Measurements from ENCODE around the gene HIVEP2.
"Not testable (repeated sequence)": the region's sequence is repeated elsewhere in the genome, so short reads cannot be mapped to it uniquely, and the experiment has no call there.

Gene HIVEP2, protein sequence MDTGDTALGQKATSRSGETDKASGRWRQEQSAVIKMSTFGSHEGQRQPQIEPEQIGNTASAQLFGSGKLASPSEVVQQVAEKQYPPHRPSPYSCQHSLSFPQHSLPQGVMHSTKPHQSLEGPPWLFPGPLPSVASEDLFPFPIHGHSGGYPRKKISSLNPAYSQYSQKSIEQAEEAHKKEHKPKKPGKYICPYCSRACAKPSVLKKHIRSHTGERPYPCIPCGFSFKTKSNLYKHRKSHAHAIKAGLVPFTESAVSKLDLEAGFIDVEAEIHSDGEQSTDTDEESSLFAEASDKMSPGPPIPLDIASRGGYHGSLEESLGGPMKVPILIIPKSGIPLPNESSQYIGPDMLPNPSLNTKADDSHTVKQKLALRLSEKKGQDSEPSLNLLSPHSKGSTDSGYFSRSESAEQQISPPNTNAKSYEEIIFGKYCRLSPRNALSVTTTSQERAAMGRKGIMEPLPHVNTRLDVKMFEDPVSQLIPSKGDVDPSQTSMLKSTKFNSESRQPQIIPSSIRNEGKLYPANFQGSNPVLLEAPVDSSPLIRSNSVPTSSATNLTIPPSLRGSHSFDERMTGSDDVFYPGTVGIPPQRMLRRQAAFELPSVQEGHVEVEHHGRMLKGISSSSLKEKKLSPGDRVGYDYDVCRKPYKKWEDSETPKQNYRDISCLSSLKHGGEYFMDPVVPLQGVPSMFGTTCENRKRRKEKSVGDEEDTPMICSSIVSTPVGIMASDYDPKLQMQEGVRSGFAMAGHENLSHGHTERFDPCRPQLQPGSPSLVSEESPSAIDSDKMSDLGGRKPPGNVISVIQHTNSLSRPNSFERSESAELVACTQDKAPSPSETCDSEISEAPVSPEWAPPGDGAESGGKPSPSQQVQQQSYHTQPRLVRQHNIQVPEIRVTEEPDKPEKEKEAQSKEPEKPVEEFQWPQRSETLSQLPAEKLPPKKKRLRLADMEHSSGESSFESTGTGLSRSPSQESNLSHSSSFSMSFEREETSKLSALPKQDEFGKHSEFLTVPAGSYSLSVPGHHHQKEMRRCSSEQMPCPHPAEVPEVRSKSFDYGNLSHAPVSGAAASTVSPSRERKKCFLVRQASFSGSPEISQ (N-terminal part only)

DNA sequence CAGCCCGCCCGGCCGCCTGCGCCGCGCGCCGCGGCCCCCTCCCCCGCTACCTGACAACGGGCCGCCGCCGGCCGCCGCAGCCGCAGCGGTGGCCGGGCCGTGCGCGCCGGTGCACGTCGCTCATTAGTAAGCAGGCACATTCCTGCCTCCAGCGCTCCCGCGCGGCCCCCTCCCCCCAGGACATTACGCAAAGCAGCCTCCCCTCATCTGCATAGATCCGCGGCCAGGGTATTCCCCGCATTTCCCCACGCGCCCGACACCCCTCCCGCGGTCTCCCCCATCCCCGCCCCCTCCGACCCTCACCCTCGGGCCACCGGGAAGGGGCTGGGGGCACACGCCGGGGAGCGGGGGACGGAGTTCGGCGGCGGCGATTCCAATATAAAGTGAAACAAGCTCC is at the start of gene HIVEP2:
HIVEP2 (minus strand) TSS at position 128 of the 397 bp plus-strand sequence. CDS start 170,438 bp downstream, outside the sequence.
- no peak for FAIRE-seq

DNA sequence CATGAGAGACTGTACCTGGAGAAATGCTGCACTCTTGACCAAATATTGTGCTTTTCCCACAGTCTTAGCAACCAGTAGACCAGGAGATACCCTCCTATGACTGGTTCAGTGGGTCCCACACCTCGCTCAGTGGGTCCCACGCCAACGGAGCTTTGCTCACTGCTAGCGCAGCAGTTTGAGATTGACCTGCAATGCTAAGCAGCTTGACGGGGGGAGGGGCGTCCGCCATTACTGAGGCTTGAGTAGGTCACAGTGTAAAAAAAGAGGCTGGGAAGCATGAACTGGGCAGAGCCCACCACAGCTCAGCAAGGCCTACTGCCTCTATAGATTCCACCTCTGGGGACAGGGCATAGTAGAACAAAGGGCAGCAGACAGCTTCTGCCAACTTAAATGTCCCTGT is 49.0 kb upstream of the HIVEP2 start:
- no peak for FAIRE-seq

DNA sequence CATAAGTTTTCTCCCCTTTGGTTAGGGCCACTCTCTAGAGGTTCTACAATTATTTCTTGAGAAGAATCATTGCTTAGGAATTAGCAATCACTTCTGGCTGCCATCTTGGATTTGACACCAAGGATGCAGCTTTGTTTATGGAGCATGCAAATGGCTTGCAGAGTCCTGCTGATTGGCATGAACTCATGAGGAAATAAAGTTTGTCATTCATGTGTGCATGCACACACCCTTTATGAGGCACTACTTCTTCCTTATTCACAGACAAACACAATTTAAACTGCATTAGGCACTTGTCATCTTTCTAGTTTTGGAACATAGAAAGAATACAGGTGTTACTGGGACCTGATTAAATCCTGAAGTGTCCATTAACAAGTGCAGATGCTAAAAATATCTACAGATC is 42.5 kb upstream of the HIVEP2 start:
- no peak for FAIRE-seq

DNA sequence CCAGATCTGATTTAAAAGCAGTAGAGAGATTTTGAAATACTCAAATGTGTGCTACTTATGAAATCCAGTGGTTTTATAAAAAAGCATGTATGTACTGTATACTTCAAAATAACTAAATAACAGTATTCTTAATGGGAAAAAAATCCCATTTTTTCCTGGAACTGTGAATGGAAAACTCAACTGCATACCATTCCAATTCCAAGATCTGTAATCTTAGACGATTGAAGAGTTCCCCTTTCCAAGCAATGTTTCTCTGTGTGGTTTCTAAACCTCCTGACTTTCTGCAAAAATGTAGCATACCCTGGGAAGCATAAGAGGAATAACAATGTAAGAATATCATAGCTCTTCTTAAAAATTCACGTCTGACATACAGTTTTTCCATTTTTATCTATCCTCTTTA is 40.3 kb upstream of the HIVEP2 start:
- FAIRE-seq = no peak

DNA sequence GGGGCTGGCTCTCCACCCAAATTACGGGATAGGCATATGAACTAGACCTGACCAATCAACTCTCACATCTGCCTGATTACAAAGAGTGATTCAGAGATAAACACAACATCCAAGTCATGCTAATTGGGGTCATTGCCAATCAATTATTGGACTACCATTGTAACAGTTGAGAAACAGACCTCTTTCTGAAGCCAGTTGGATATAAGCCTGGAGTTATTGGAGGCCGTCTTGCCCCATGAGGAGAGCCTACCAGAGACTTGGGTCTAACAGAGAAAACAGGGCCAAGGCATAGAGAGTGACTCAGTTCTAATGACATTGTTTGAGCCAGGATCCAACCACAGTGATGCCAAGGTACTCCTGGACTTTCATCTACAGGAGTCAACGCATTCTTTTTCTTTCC is 39.4 kb upstream of the HIVEP2 start:
- FAIRE-seq = no peak

DNA sequence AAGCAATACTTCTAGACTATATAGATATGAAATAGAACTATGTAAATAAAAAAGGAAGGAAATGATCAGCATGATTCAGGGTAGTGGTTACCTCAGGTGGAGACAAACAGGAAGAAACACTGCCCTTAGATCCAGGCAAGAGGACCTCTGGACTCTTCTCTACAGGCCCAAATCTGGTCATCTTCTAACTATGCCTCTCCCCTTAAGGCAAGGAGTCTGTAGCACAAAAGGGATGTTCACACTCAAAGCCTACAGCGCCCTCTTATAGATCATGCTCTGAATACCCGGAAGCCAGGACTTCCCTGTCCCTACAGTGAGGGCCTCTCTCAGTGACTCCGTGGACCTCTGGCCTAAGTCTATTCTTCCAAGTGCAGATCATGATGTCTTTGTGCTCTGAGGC is 30.4 kb upstream of the HIVEP2 start:
- no peak for FAIRE-seq

DNA sequence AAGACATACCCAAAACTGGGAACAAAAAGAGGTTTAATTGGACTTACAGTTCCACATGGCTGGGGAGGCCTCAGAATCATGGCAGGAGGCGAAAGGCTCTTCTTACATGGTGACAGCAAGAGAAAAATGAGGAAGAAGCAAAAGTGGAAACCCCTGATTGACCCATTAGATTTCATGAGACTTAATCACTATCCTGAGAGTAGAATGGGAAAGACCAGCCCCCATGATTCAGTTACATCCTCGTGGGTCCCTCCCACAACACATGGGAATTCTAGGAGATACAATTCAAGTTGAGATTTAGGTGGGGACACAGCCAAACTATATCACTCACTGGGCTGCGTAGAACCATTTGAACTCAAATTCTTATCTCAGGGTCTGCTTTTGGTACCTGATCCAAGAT is 26.0 kb upstream of the HIVEP2 start:
- FAIRE-seq = not testable (repeated sequence)

DNA sequence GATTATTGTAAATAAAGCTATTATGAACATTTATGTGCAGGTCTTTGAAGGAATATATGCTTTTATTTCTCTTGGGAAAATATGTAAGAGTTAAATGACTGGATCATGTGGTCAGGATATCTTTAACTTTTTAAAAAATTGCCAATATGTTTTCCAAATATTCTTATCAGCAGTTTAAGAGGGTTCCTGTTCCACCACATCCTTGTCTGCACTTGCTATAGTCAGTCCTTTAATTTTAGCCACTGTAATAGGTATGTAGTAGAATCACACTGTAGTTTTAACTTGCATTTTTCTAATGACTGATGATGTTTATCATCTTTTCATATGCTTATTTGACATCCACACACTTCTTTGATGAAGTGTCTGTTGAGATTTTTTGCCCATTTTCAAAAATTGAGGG is 23.6 kb upstream of the HIVEP2 start:
- no peak for FAIRE-seq

DNA sequence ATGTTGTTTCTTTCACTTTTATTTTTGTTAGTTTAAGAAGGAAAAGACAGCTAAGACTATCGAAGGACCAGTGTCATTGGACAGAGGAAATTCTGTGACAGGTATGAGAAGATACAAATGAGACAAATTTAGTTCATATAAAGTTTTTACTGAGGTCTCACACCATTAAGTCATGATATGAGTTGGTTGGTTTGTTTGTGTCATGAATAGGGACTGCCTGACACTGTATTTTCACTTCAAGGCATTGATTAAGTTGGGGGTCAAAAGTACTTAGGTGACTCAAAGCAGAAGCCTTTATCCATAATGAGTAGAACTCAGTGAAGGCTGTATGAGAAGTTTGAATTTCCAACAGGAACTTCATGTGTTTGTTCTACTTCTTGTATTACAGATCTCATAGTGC is 21.3 kb upstream of the HIVEP2 start:
- FAIRE-seq = no peak

DNA sequence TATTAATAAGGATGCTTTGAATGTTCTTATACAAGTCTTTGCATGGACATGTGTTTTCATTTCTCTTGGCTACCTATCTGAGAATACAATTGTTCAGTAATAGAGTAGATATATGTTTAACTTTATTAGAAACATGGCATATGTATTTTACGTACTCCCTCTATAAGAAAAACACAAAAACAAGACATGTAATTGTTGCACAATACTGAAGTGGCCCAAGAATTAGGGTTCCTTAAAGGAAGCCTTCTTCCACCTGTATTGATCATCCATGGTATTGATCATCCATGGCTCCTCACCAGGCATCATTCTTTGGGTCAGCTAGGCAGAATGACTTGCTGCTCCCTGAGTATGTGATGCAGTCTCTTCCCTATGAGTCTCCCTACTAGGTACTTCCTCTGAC is 20.2 kb upstream of the HIVEP2 start:
- no peak for FAIRE-seq

DNA sequence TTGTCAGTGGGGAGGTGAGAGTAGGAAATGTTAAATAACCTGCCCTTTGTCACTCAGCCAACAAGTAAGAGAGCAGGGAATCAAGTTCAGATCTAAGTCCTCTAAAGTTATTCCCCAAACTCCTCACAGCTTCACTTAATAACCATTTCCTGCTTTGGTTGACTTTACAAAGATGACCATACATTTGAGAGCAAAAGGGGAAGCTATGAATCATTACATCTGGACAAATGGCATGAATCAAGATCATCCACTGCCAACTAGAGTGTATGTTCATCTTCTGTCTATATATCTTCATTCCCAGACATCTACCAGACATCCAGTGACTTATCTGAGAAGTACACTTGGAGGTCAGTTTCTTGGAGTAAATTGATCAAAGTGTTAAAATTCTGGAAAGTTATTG is 15.1 kb upstream of the HIVEP2 start:
- no peak for FAIRE-seq

DNA sequence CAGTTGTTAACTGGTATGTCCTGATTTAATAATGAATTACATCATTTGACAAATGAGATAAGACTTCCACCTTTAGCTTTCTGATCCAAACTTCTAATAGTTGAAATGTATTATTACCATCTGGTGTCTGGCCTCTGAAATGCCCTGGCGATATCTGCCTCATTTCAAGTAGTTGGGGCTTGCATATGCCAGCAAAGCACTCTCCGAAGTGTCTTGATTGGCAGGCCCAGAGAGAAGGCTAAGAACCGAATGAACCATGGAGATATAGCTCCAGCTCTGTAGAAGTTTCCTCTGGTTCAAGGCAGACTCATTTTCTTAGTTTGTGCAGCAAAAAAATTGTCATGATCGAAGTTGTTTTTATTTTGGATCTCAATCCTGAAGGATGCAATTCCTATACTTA is 13.4 kb upstream of the HIVEP2 start:
- FAIRE-seq = no peak

DNA sequence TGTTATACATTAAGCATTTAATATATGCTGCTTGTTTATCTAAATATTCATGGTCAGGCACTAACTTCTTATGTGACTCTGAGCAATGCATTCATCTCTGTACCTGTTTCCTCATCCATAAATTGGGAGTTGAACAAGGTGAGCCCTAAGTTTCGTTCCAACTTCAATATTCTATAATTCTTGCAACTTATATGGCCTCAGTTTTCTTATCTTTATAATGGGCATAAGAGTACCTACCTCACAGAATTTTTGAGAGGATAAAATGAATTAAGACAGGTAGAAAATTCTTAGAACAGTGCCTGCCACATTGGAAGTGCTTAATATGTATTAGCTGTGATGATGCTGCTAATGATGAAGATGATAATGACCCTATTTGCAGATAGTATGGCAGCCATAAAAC is 11.8 kb upstream of the HIVEP2 start:
- no peak for FAIRE-seq

DNA sequence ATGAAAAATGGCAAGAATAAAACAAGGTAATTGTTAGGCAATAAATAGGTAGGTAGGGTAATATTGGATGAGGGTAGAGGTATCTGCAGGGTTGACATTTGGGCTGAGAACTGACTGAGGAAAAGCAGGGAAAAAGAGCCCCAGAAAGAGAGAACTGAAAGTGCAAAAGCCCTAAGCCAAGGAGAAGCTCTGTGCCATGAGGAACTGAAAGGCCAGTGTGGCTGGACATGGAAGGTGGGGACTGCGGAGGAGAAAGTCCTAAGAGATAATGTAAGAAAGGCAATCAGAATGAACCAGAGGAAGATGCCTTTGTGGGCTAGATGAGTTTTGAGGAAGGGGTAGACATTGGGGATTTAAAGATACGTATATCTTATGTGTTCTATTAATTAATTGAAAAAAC is 9.9 kb upstream of the HIVEP2 start:
- no peak for FAIRE-seq

DNA sequence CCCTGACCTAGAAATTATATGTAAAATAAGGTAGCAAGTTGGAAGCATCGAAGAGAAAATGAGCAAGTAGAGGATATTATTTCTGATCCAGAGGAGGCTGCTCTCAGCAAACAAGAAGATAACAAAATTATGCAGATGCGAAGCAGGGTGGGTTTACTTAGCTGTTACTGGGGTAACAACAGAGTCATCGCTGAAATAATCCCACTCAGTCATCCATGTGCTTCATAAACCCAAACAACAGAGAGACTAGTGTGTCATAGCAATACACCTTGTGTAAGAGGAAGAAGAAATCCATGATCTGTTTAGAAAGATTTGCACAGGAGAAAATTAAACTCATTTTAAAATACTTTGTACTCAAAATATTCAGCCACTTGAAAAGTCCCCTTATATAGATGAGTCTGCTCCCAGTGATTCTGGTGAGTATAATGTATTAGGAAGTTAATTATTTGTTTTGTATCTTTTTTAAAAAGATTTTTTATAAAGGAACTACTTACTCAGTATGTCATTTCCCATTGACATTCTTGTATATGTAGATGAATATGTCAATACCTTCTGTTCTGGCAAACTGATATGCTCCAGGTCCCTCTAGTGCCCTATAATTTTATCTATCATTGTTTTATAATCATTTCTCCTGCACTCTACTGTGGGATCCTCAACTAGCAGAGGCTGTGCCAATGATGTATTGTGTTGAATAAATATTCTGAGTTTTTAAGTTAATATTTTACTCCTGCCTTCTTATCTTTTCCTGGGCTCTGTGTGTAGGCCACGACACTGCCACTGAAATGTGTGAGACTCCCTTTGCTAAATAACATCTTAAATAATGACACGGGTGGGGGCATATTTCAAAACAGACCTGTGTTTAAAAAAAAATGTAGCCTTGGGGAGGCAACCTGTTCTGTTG is 8.6 kb upstream of the HIVEP2 start:
- FAIRE-seq = no peak

DNA sequence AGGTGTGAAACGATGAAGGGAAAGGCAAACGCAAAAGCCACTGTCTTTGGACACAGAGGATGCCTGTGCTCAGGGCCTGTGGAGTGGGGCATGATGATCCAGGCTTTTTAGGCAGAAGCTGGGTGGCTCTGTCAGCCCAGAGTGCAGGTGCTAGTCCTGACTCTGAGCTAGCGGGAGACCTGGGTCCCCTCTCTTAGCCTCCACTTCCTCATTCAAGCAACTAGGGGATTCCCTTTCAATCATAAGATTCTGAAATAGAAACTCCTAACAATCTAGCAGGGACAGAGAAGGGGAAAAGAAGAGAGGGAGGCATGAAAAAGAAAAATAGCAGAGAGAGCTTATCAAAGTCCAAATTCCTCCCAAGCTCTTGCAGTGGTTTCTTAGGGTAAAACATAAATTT is 7.6 kb upstream of the HIVEP2 start:
- FAIRE-seq = no peak

DNA sequence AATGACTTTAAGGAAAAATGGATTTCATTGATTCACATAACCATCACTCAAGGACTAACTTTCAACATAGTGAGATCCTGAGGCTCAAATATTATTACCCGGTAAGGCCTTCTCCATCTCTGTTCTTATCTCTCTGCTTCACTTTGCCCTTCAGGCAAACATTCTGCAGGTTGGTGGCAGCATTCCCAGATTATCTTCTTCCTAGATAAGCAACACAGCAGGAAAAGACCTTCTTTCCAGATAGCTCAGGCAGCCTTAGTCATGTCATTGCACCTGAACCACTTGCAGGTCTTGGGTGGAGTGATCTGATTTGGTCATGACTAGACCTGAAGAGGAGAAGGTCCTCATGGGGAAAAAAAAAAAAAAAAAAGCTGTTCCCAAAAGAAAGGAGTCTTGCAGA is 5.3 kb upstream of the HIVEP2 start:
- FAIRE-seq = no peak

DNA sequence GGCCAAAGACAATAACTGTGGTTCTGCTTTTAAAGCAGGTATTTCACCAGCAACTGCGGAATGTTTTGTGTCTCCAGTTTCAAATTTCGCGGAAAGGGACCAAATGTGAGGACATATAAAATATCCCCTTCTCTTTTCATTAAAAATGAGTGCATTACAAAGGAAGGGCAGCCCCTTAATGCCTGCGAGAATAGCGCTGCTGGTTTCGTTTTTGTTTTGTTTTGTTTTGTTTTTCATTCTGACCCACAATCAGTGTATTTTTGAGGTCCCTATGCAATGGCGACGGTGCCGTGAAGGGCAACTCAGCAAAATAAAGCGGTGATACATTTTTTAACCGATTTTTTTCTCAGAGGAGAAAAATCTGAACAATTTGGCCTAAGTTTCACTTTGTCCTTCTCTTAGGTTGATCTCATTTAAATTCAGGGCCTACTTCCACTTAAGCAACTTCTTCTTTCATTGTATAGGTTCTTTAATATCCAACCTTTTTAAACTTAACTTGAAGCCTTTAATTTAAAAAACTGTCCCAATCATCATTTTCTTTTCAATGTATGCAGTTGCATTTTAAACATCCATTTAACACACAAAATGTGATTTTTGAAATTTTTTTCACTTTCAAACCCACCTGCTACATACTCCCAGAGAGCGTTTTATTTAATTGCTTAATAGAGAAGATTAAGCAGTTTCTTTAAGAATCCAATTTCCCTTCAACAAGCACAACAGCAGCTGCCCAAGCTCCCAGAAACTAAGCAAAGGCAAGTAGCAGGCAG is 2.9 kb upstream of the HIVEP2 start:
- no peak for FAIRE-seq

DNA sequence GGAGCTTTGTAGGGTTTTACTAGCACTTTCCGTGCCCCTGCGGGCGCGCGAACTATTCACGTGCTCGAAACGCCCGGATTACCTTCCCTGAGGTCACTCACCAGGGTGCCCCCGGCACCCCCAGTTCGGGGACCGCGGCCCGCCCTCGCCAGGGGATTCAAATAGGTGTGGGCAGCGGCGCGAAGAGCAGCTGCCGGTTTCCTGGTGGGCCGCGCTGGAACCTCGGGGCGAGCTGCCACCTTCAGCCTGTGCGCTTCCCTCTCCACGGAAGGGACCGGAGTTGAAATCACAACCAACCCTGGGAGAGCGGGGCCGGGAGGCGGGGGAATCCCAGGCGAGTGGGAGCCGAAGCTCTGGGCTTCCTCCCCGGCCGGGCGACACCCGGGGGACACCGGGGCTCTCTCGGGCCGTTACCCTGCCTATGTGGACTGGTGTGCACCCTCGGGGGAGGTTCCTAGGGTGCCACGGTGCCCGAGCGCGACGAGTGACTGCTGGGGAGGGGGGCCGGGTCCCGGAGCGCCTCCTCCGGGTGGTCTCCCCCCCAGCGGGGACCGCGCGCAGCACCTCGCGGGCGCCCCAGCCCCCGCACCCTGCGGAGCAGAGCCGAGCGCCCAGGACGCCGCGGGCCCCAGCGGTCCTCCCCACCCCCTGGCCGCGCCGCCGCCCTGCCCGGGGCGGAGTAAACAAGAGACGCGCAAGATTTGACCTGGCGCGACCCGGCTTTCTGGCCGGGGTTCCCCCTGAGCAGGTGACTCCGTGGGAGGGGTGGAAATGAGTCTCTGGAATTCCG is 2.1 kb upstream of the HIVEP2 start:
- no peak for FAIRE-seq

DNA sequence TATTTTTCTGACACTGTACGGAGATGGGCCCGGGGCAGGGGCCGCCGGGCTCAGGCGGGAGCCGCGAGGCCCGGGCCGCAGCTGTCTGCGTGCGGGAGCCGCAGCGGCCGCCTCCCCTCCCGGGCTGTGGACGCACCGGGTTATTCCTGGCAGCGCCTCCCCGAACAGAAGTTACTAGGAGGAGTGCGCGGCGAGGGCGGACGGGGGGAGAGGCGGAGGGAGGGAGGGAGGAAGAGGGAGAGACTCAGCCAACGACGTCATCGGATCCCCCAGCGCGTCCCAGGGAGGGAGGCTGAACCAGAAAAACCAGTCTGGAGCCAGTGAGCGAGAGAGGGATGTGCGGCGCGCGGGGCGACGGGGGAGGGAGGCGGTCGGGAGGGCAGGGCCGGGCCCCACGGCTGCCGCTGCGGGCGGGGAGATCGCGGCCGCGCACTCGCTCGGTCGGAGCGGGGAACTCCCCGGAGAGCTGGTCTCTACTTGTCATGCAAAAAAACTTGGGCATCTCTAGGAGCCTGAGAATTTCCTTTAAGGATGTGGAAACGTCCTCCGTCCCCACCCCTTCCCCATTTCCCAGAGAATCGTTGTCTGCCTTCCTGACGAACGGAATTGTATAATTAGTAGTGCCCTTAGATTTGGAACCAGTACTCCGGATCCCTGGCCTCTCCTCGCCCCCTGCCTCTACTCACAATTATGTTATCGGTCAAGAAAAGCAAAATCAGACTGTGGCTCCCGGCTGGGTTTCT is 1.4 kb upstream of the HIVEP2 start:
- no peak for FAIRE-seq
